ENCODE data around the gene STXBP6.

- TF ChIP-seq CTCF (IDR thresholded peaks at IDR 0.05; ENCODE audit: low read depth, low read length) (no peak), EZH2phosphoT487 (IDR thresholded peaks at IDR 0.05; ENCODE audit: low read depth) (no peak)
Measured at GRCh38 chr14:24859559-24859958, 190.4 kb downstream of the STXBP6 start.
